Measurements from ENCODE around the gene CCDC30. TPM values are rescaled to one million over a fixed set of nuclear protein-coding genes. Genes with fewer than 3 reads are reported as not detected.
A peak's percentile ranks its signal among the peaks of the same experiment; 100 is the strongest.
"Not testable (repeated sequence)": the region's sequence is repeated elsewhere in the genome, so short reads cannot be mapped to it uniquely, and the experiment has no call there.

The CCDC30 gene
- polyA plus RNA-seq, 1 donor (not counting 4 experiments of a cell fraction or from before 2014, with no cell fraction given): 0.35 TPM

DNA sequence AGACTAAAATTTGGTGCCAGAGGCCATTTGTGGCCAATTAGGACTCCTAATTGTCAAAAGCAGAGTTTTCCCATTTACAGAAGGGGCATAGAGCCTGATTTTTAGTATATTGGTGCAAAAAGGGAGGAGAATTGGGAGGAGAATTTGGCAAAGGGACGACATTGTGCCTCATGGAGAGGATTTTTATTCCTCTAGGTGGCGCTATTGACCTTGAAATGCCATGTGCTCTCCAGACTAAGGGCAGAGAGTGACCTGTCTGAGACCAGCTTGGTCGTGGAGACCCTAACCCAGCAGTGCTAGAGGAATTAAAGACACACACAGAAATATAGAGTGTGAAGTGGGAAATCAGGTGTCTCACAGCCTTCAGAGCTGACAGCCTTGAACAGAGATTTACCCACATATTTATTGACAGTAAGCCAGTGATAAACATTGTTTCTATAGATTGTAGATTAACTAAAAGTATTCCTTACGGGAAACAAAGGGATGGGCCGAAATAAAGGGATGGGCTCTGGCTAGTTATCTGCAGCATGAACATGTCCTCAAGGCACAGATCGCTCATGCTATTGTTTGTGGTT is 48.6 kb downstream of the CCDC30 start:
- H3K36me3 ChIP-seq (ENCODE audit: control insufficient read depth in 2 of 2, extremely low read depth in 1 of 2, insufficient read depth in 2 of 2, low read length in 2 of 2); H3K9me1 ChIP-seq (ENCODE audit: control insufficient read depth, extremely low read depth, insufficient read depth, low read length); H3K9ac ChIP-seq (ENCODE audit: control insufficient read depth, extremely low read depth, insufficient read depth, low read length); H3K4me1 ChIP-seq (ENCODE audit: control insufficient read depth, extremely low read depth, insufficient read depth, low read length); H4K20me1 ChIP-seq (ENCODE audit: control insufficient read depth, extremely low read depth, insufficient read depth, low read length); H3K4me3 ChIP-seq (ENCODE audit: control insufficient read depth in 2 of 3, extremely low read depth in 1 of 3, insufficient read depth in 2 of 3, low read depth in 1 of 3, low read length in 3 of 3); H3K4me2 ChIP-seq (ENCODE audit: control insufficient read depth, extremely low read depth, insufficient read depth, low read depth, low read length); H3K27me3 ChIP-seq (ENCODE audit: control insufficient read depth, extremely low read depth, insufficient read depth, low read length); dilution Hi-C loops (cut with MboI; ENCODE audit: extremely low pct_ligation_motif_present, low sequenced_read_pairs); H3K27ac ChIP-seq (ENCODE audit: control insufficient read depth, insufficient read depth, low read length); DNase-seq (ENCODE audit: low read depth, low spot score); H3K79me2 ChIP-seq (ENCODE audit: control insufficient read depth, insufficient read depth, low read length); H3K9me3 ChIP-seq (ENCODE audit: control insufficient read depth, low read depth, low read length); H2AFZ ChIP-seq (ENCODE audit: control insufficient read depth, low read length): not testable (repeated sequence)
- FAIRE-seq: peak; percentile 23
- TF ChIP-seq, protein P1, sequence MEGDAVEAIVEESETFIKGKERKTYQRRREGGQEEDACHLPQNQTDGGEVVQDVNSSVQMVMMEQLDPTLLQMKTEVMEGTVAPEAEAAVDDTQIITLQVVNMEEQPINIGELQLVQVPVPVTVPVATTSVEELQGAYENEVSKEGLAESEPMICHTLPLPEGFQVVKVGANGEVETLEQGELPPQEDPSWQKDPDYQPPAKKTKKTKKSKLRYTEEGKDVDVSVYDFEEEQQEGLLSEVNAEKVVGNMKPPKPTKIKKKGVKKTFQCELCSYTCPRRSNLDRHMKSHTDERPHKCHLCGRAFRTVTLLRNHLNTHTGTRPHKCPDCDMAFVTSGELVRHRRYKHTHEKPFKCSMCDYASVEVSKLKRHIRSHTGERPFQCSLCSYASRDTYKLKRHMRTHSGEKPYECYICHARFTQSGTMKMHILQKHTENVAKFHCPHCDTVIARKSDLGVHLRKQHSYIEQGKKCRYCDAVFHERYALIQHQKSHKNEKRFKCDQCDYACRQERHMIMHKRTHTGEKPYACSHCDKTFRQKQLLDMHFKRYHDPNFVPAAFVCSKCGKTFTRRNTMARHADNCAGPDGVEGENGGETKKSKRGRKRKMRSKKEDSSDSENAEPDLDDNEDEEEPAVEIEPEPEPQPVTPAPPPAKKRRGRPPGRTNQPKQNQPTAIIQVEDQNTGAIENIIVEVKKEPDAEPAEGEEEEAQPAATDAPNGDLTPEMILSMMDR (optimal IDR thresholded peaks at IDR 0.05 in 1 of 3, IDR thresholded peaks at IDR 0.05 in 1 of 3, conservative IDR thresholded peaks at IDR 0.05 in 1 of 3; ENCODE audit: extremely low read depth in 1 of 3, insufficient read depth in 2 of 3, low read length in 3 of 3): peak; percentile 16 to 41 (median 37)

DNA sequence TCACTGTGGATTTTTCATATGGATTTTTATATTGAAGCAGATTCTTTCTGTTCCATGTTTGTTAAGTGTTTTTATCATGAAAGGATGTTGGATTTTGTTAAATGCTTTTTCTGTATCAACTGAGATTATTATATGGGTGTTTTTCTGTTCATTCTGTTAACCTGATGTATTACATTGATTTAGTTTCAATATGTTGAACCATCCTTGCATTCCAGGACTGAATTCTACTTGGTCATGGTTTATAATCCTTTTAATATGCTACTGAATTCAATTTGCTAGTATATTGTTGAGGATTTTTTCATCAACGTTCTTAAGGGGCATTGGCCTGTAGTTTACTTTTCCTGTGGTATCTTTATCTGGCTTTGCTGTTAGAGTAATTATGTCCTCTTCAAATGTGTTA is 55.8 kb downstream of the CCDC30 start:
- Histone ChIP-seq H3K9me3 (ENCODE audit: control insufficient read depth, low read depth, low read length) (no peaks in the 10 kb centered on the region), H2AFZ (ENCODE audit: control insufficient read depth, low read length) (no peak overlapping the region), H3K79me2 (ENCODE audit: control insufficient read depth, insufficient read depth, low read length) (no peaks in the 10 kb centered on the region), H3K27me3 (ENCODE audit: control insufficient read depth, extremely low read depth, insufficient read depth, low read length) (no peaks in the 10 kb centered on the region), H3K36me3 (ENCODE audit: control insufficient read depth in 2 of 2, extremely low read depth in 1 of 2, insufficient read depth in 2 of 2, low read length in 2 of 2) (no peaks in the 10 kb centered on the region), H3K27ac (ENCODE audit: control insufficient read depth, insufficient read depth, low read length) (no peak overlapping the region), H3K4me3 (ENCODE audit: control insufficient read depth in 2 of 3, extremely low read depth in 1 of 3, insufficient read depth in 2 of 3, low read depth in 1 of 3, low read length in 3 of 3) (no peak overlapping the region), H3K9me1 (ENCODE audit: control insufficient read depth, extremely low read depth, insufficient read depth, low read length) (no peaks in the 10 kb centered on the region), H3K4me2 (ENCODE audit: control insufficient read depth, extremely low read depth, insufficient read depth, low read depth, low read length) (no peak overlapping the region), H3K9ac (ENCODE audit: control insufficient read depth, extremely low read depth, insufficient read depth, low read length) (no peak overlapping the region), H3K4me1 (ENCODE audit: control insufficient read depth, extremely low read depth, insufficient read depth, low read length) (no peaks in the 10 kb centered on the region), H4K20me1 (ENCODE audit: control insufficient read depth, extremely low read depth, insufficient read depth, low read length) (no peaks in the 10 kb centered on the region)
- TF ChIP-seq, protein P1 (optimal IDR thresholded peaks at IDR 0.05 in 1 of 3, IDR thresholded peaks at IDR 0.05 in 1 of 3, conservative IDR thresholded peaks at IDR 0.05 in 1 of 3; ENCODE audit: extremely low read depth in 1 of 3, insufficient read depth in 2 of 3, low read length in 3 of 3): no peak
- no peak for TF ChIP-seq EZH2 (IDR thresholded peaks at IDR 0.05; ENCODE audit: low read length)
- no peak for FAIRE-seq
- DNase-seq (ENCODE audit: low read depth, low spot score): no peak
- dilution Hi-C loops (cut with MboI; ENCODE audit: extremely low pct_ligation_motif_present, low sequenced_read_pairs): no loop called here

All from keratinocyte (primary cell).